ENCODE results near the gene POLR1B.

DNA sequence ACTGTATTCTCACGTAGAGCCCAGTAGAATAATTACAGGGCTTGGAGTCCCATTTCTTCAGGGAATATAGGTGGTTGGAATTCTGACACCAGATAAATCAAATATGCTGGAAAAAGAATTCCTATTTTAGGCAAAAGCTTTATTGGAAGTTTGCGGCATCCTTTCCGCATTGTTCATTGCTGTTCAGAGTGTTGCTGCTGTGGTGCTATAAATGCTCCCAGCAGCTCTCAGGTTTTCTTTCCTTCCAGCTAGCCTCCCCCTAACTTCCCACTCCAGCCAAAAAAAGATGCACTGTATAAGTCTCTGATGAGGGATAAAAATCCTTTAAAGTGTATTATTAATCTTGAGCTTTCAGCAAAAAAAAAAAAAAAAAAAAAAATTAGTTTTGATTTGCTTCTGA, 25.5 kb upstream of the POLR1B start:
- TF ChIP-seq, protein P1, sequence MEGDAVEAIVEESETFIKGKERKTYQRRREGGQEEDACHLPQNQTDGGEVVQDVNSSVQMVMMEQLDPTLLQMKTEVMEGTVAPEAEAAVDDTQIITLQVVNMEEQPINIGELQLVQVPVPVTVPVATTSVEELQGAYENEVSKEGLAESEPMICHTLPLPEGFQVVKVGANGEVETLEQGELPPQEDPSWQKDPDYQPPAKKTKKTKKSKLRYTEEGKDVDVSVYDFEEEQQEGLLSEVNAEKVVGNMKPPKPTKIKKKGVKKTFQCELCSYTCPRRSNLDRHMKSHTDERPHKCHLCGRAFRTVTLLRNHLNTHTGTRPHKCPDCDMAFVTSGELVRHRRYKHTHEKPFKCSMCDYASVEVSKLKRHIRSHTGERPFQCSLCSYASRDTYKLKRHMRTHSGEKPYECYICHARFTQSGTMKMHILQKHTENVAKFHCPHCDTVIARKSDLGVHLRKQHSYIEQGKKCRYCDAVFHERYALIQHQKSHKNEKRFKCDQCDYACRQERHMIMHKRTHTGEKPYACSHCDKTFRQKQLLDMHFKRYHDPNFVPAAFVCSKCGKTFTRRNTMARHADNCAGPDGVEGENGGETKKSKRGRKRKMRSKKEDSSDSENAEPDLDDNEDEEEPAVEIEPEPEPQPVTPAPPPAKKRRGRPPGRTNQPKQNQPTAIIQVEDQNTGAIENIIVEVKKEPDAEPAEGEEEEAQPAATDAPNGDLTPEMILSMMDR (IDR thresholded peaks at IDR 0.05) = no peak
- TF ChIP-seq POLR2A (IDR thresholded peaks at IDR 0.05) (no peak), EP300 (IDR thresholded peaks at IDR 0.05; ENCODE audit: low read depth) (no peak)

Measured in transverse colon (tissue), 3 donors.